ENCODE data around the gene MAMDC4. TPM values are rescaled to one million over a fixed set of nuclear protein-coding genes. Genes with fewer than 3 reads are reported as not detected.
A peak's percentile ranks its signal among the peaks of the same experiment; 100 is the strongest.

The MAMDC4 gene
- total RNA-seq, 1 experiment from 2014 or later: 6.7 TPM

- Mint-ChIP-seq H3K27me3 (ENCODE audit: low read depth) (no peaks in the 10 kb centered on the region), H3K27ac (no peak overlapping the region; the same call in 1 of the 2 replicates), H3K9me3 (no peaks in the 10 kb centered on the region), H3K4me1 (peaks cover 4% of the 10 kb centered on the region), H3K4me3 (no peak overlapping the region), H3K36me3 (peaks cover 19% of the 10 kb centered on the region)
- TF ChIP-seq, protein P1, sequence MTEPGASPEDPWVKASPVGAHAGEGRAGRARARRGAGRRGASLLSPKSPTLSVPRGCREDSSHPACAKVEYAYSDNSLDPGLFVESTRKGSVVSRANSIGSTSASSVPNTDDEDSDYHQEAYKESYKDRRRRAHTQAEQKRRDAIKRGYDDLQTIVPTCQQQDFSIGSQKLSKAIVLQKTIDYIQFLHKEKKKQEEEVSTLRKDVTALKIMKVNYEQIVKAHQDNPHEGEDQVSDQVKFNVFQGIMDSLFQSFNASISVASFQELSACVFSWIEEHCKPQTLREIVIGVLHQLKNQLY (CRISPR knock-in tag; IDR thresholded peaks at IDR 0.05): no peak
- no peak for TF ChIP-seq ATF3 (CRISPR knock-in tag; conservative IDR thresholded peaks at IDR 0.05)
- no peak for TF ChIP-seq CBFB (CRISPR knock-in tag; IDR thresholded peaks at IDR 0.05; ENCODE audit: low read depth)
- no peak for TF ChIP-seq RELA (CRISPR knock-in tag; IDR thresholded peaks at IDR 0.05; ENCODE audit: borderline replicate concordance)
- no peak for TF ChIP-seq MYBL2 (CRISPR knock-in tag; IDR thresholded peaks at IDR 0.05)
- POLR2A ChIA-PET: interaction anchor here (0.8 kb wide), 1 partner anchor 10 kb away, joined by 3 read pairs; no protein-coding TSS in a partner anchor
- DNase-seq (ENCODE audit: low spot score): no peak
- CTCF ChIA-PET: interaction anchor here (1.4 kb wide), 1 partner anchor 20 kb away, joined by 3 read pairs; the partner anchor contains the start of gene AJM1
- no peak for ATAC-seq
These were observed 9.8 kb downstream of the MAMDC4 start for GRCh38 chr9:136861874-136862457.

GRCh38 chr9:136862849-136863622, 10.9 kb downstream of the MAMDC4 start:
- peaks cover 6% of the 10 kb centered on the region for H3K9me3 Mint-ChIP-seq
- ChIA-PET CTCF (no interaction called here), POLR2A (no interaction called here)
- peaks cover 26% of the 10 kb centered on the region for H3K36me3 Mint-ChIP-seq
- H3K4me1 Mint-ChIP-seq: peaks cover 4% of the 10 kb centered on the region
- ATAC-seq: no peak
- no peak for DNase-seq (ENCODE audit: low spot score)
- TF ChIP-seq JUN (CRISPR knock-in tag; IDR thresholded peaks at IDR 0.05) (no peak), FOXP1 (CRISPR knock-in tag; IDR thresholded peaks at IDR 0.05; ENCODE audit: borderline replicate concordance) (0 out of 2 replicates have a peak, but pooled peaks have one; percentile 44), HMGA2 (CRISPR knock-in tag; IDR thresholded peaks at IDR 0.05) (no peak), TCF7 (CRISPR knock-in tag; IDR thresholded peaks at IDR 0.05; ENCODE audit: low read depth) (0 out of 2 replicates have a peak, but pooled peaks have one; percentile 25), ZNF219 (CRISPR knock-in tag; IDR thresholded peaks at IDR 0.05; ENCODE audit: borderline replicate concordance) (no peak)
- peaks cover 7% of the 10 kb centered on the region for H3K27me3 Mint-ChIP-seq (ENCODE audit: low read depth)
- H3K4me3 Mint-ChIP-seq: no peak overlapping the region
- no peak overlapping the region for H3K27ac Mint-ChIP-seq

- peaks cover 13% of the 10 kb centered on the region for H3K9me3 Mint-ChIP-seq
- H3K4me1 Mint-ChIP-seq: peaks cover 4% of the 10 kb centered on the region
- ChIA-PET CTCF (no interaction called here), POLR2A (no interaction called here)
- H3K36me3 Mint-ChIP-seq: peaks cover 34% of the 10 kb centered on the region
- TF ChIP-seq, protein P2, sequence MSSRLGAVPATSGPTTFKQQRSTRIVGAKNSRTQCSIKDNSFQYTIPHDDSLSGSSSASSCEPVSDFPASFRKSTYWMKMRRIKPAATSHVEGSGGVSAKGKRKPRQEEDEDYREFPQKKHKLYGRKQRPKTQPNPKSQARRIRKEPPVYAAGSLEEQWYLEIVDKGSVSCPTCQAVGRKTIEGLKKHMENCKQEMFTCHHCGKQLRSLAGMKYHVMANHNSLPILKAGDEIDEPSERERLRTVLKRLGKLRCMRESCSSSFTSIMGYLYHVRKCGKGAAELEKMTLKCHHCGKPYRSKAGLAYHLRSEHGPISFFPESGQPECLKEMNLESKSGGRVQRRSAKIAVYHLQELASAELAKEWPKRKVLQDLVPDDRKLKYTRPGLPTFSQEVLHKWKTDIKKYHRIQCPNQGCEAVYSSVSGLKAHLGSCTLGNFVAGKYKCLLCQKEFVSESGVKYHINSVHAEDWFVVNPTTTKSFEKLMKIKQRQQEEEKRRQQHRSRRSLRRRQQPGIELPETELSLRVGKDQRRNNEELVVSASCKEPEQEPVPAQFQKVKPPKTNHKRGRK (CRISPR knock-in tag; IDR thresholded peaks at IDR 0.05; ENCODE audit: borderline replicate concordance): no peak
- TF ChIP-seq JUN (CRISPR knock-in tag; IDR thresholded peaks at IDR 0.05) (no peak), ZNF121 (CRISPR knock-in tag; IDR thresholded peaks at IDR 0.05) (peak; percentile 75; the same call in 1 of the 2 replicates)
- ATAC-seq: no peak
- H3K27me3 Mint-ChIP-seq (ENCODE audit: low read depth): peaks cover 7% of the 10 kb centered on the region
- no peak overlapping the region for H3K27ac Mint-ChIP-seq
- no peak for DNase-seq (ENCODE audit: low spot score)
- H3K4me3 Mint-ChIP-seq: no peak overlapping the region
These were observed 11.6 kb downstream of the MAMDC4 start for GRCh38 chr9:136863623-136864273.

DNA sequence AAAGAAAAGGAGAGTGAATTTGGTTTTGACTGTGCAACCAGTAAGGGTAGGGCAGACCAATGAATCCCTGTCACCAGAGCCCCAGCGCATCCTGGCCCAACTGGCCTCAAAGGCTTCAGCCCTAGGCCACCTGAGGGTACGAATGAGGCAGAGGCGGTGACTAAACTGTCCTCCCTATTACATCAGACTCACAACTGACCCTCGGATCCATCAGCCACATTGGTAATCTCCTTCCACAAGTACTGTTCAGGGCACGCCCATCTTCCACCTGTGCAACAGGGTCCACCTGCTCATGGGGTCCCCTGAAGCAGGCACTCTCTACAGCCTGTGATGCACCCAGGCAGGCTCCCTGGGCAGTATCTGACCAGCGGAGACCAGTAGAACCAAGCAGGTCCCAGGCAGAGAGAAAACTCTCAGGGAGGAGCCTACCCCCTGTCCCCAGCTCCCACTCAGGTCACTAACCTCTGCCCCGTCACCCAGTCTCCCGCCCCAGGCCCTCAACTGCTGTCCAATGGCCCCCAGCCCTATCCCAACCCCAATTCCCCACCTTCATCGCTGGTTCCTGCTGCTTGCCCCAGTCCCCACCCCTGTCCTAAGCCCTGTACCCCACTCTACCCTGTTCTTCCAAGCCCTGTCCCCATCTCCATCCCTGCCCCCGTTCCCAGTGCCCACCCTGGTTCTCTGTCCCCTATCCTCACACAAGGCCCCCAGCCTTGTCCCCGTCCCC, 13.1 kb downstream of the MAMDC4 start:
- H3K27ac Mint-ChIP-seq: no peak overlapping the region
- H3K9me3 Mint-ChIP-seq: peaks cover 18% of the 10 kb centered on the region
- H3K36me3 Mint-ChIP-seq: peaks cover 39% of the 10 kb centered on the region
- ATAC-seq (no peak), DNase-seq (ENCODE audit: low spot score) (no peak)
- peak overlapping the region; percentile 71 for H3K4me3 Mint-ChIP-seq
- H3K4me1 Mint-ChIP-seq: peaks cover 4% of the 10 kb centered on the region
- peaks cover 11% of the 10 kb centered on the region for H3K27me3 Mint-ChIP-seq (ENCODE audit: low read depth)
- ChIA-PET CTCF (no interaction called here), POLR2A (interaction anchor here (2.4 kb wide), 1 partner anchor 18 kb away, joined by 14 read pairs; no protein-coding TSS in a partner anchor)
- TF ChIP-seq GABPB1 (CRISPR knock-in tag; IDR thresholded peaks at IDR 0.05) (peak; percentile 93), SP1 (CRISPR knock-in tag; conservative IDR thresholded peaks at IDR 0.05) (no peak), NR2C2 (CRISPR knock-in tag; IDR thresholded peaks at IDR 0.05) (no peak), ZNF263 (CRISPR knock-in tag; IDR thresholded peaks at IDR 0.05; ENCODE audit: low read depth) (no peak), FOXK1 (CRISPR knock-in tag; IDR thresholded peaks at IDR 0.05) (no peak)
- TF ChIP-seq, protein P3, sequence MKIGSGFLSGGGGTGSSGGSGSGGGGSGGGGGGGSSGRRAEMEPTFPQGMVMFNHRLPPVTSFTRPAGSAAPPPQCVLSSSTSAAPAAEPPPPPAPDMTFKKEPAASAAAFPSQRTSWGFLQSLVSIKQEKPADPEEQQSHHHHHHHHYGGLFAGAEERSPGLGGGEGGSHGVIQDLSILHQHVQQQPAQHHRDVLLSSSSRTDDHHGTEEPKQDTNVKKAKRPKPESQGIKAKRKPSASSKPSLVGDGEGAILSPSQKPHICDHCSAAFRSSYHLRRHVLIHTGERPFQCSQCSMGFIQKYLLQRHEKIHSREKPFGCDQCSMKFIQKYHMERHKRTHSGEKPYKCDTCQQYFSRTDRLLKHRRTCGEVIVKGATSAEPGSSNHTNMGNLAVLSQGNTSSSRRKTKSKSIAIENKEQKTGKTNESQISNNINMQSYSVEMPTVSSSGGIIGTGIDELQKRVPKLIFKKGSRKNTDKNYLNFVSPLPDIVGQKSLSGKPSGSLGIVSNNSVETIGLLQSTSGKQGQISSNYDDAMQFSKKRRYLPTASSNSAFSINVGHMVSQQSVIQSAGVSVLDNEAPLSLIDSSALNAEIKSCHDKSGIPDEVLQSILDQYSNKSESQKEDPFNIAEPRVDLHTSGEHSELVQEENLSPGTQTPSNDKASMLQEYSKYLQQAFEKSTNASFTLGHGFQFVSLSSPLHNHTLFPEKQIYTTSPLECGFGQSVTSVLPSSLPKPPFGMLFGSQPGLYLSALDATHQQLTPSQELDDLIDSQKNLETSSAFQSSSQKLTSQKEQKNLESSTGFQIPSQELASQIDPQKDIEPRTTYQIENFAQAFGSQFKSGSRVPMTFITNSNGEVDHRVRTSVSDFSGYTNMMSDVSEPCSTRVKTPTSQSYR (CRISPR knock-in tag; IDR thresholded peaks at IDR 0.05): no peak
